ENCODE measurements around the gene SLC27A5.
A peak's percentile ranks its signal among the peaks of the same experiment; 100 is the strongest.

The SLC27A5 gene, protein sequence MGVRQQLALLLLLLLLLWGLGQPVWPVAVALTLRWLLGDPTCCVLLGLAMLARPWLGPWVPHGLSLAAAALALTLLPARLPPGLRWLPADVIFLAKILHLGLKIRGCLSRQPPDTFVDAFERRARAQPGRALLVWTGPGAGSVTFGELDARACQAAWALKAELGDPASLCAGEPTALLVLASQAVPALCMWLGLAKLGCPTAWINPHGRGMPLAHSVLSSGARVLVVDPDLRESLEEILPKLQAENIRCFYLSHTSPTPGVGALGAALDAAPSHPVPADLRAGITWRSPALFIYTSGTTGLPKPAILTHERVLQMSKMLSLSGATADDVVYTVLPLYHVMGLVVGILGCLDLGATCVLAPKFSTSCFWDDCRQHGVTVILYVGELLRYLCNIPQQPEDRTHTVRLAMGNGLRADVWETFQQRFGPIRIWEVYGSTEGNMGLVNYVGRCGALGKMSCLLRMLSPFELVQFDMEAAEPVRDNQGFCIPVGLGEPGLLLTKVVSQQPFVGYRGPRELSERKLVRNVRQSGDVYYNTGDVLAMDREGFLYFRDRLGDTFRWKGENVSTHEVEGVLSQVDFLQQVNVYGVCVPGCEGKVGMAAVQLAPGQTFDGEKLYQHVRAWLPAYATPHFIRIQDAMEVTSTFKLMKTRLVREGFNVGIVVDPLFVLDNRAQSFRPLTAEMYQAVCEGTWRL

DNA sequence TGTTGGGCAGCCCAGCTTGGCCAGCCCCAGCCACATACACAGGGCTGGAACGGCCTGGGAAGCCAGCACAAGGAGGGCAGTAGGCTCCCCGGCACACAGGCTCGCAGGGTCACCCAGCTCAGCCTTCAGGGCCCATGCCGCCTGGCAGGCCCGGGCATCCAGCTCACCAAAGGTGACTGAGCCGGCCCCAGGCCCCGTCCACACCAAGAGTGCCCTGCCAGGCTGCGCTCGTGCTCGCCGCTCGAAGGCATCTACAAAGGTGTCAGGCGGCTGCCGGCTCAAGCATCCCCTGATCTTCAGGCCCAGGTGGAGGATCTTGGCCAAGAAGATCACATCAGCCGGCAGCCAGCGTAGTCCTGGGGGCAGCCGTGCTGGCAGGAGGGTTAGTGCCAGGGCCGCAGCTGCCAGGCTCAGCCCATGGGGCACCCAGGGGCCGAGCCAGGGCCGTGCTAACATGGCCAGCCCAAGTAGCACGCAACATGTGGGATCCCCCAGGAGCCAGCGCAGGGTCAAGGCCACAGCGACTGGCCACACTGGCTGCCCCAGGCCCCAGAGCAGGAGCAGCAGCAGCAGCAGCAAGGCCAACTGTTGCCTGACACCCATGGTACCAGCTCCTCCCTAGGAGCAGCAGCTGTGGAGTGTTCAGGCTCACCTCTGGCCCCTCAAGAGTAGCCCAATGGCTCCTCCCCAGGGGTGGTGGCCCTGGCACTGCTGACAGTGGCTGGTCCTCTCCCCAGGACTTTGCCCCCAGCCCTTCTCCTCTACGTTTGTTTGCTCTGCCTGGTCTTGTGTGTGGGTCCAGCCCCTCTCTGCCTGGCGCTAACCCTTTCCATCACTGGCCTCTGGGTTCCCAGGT, at the start of gene SLC27A5:
SLC27A5 (minus strand) TSS at position 640 of the 856 bp plus-strand sequence; CDS start at position 603, 37 bp downstream.
- no peak for FAIRE-seq
- DNase-seq (ENCODE audit: low spot score) = no peak

DNA sequence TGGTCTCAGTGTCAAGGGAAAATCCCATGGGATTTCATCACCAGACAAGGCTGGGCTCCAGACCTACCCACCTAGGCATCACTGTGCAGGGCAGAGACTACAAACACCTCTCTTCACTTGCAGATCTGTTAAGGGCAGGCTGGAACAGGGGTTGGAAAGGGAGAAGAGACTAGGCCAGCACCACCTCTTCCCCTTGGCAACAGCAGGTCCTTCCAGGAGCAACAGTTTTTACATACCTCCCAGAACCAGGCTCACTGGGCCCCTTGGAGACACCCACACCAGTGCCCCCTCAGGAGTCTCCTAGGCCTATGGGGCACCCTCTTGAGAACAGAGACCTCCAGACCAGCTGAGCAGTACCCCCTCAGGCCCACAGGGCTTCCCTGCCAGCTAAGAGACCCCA, 49.1 kb upstream of the SLC27A5 start:
- no peak for DNase-seq (ENCODE audit: low spot score)
- no peak for FAIRE-seq

DNA sequence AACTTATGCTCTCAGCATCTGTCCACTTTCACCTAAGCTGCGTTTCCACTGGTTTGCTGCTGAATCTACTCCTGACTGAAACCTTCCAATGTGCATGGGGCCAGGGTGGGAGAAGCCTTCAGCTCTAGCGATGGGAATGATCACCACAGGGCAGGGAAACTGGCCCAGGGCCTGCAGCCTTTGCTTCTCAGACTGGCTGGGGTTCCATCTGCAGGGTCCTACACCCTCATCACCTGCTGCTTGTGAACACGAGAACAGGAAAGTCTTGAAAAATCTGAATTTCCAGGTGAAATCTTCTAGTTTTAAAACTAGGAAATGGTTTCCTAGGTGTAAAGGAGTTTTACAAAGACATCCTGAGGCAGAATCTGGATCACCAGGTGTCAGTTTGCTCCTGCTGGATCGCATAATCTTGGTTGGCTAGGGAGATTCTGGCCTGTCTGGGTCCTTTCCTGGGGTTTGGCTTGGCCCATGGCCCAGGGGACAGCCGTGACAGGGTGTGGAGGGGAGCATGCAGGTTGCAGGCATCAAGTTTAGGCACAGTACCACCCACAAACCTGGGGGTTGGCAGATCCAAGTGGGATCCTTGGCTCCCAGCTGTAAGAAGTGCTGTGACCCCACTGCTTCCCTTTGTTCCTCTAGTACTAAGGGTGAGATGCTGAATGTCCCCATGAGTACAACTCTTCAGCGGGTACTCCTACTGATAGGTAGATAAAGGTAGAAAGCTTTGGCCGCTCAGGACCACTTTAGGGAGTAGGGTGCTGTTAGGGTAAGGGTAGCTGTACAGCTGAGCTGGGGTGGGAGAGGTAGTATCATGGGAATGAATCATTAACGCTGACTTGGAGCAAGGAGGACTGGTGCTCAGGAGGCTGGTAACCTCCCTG, 48.5 kb upstream of the SLC27A5 start:
- DNase-seq (ENCODE audit: low spot score) (no peak), FAIRE-seq (no peak)

DNA sequence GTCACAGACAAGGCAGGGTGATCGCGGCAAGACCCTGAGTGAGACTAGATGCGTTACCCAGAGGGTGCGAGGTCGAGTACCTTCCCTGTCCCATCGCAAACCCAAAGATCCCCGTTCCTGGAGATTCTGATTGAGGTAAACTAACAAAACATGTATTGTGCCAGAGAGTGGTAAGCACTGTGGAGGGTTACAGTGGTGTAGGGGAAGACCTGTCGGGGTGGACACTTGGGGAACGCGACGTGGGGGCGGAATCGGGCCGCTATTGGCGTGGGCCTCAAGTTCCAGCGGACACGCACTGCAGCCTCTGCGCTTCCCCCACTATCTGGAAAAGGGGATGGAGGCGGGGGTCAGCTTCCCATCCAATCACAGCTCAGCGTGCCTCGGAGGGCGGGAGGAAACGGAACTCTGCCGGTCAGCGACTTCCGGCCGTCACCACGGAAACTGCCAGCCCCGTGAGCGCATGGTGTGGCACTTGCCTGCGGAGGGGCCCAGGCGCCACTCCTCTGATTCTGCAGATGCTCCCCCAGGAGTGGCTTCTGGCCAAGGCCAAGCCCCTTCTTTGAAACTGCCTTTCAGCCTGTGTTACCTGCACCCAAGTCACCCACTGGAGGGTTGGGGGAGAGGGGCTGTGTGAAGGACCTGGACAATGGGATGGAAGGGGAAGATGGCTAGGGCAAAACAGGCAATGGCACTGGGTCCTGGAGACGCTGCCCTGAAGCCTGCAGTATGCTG, 47.6 kb upstream of the SLC27A5 start:
- no peak for FAIRE-seq
- peak; percentile 87 for DNase-seq (ENCODE audit: low spot score)

DNA sequence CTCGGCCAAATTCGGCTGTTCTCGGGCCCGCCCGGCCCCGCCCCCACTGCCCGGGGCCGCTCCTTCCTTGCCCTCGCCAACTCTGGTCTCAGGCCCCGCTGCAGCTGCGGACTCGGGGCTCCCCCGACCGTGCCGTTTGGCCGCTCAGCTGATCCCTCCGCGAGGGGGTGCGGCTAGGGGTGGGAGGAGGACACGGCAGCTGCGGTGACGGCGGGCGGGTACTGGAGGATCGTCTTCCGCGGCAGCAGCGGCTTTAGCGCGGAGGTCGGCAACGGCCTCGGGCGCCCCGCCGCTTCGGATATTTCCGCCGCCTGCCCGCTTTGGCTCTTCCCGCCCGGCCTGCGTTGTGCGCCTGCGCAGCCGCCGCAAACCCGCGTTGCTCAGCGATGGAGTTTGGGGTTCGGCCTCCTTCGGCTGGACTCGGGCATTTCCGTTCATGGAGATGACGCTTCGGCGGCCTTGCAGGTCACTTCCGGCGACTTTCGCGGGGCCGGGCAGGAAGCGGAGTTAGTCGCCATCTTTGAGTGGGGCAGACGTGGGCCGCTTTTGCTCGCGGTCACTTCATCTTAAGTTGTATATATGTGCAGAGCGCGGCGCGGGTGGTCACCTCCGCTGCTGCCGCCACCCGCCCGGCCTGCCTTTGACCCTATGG, 47.0 kb upstream of the SLC27A5 start:
- DNase-seq (ENCODE audit: low spot score) = peak; percentile 89
- peak; percentile 52 for FAIRE-seq

DNA sequence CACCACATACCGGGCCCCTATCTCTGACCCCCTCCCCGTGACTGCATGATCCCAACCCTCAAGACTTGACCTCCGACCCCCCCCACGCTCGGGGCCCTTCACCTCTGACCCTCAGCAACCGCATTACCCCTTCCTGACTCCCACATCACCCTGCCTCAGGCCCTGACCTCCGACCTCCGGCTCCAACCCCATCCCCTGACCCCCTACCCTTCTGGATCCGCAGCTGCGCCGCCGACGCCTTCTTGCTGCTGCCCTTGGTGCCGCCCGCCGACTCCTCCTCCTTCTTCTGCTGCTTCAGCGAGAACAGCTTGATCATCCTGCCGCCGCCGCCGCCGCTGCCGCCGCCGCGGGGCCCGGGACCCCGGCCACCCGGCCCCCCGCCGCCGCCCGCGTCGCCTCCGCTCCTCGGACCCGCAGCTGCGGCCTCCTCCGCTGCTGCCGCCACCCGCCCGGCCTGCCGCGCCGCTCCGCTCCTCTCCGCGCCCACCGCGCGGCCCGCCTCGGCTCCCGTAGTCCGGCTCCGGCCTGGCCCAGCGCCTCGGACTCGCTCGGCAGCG, 46.4 kb upstream of the SLC27A5 start, which contains the start of gene UBE2M:
UBE2M (minus strand) TSS at position 546 of the 557 bp plus-strand sequence; CDS start at position 316, 230 bp downstream.
- DNase-seq (ENCODE audit: low spot score) (no peak), FAIRE-seq (no peak)

DNA sequence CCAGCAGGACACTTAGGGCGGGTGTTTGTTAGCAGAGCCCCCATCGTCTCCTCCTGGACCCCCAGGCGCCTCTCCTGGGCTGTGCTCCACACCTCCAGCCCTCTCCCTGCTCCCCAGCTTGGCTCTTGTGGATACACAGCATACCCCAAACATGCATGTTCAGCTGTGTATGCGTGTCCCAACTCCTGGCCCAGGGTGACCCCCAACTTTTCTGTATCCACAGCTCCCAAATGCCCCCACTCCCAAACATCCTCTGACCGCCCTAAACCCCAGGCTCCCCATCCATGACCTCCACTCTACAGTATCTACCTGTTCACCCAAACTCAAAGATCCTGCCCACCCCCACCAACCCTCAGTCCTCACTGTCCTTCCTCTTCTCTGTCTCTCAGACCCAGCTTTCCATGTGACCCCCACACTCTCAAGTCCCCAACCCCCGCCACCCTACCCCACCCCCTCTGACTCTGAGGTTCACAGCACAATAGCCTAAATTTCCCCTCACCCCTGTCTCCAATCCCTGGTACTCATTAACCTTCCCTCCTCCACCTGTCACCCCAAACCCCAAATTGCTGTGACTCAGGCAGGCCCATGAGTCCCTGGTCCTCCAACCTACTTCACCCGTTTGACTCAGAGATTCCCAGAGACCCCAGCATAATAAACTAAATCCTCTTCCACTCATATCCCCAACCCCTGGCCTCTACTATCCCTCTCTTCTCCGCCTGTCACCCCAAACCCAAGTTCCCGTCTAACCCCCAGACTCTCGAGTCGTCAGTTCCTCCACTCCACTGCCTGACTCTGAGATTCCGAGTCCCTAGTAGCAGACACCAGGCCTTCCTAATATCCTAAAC, 45.7 kb upstream of the SLC27A5 start:
- FAIRE-seq (no peak), DNase-seq (ENCODE audit: low spot score) (no peak)

DNA sequence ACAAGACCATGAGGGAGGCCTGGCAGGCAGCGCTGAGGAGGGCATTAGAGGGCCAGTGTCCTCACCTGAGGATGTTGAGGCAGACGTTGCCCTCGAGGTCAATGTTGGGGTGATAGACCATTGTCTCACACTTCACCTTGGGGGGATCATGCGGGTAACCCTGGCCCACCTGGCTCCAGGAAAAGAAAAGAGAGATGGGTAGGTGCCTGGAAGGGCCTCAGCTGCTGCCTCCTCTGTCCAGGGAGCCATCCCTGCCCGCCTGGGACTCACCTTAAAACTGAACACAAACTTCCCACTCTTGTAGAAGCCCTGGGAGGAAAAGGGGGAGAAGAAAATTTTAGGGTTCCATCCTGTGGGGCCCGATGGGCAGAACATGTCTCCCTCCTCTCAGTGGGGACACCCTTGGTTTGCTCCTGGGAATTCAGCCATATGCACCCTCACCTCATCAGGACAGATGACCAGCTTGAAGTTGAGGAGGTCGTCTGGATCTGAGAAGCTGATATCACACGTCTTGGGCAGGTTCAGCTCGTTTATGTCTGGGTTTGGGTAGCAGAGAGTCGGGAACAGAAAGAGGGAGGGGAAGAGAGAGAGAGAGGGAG, 44.9 kb upstream of the SLC27A5 start:
- FAIRE-seq (no peak), DNase-seq (ENCODE audit: low spot score) (no peak)

DNA sequence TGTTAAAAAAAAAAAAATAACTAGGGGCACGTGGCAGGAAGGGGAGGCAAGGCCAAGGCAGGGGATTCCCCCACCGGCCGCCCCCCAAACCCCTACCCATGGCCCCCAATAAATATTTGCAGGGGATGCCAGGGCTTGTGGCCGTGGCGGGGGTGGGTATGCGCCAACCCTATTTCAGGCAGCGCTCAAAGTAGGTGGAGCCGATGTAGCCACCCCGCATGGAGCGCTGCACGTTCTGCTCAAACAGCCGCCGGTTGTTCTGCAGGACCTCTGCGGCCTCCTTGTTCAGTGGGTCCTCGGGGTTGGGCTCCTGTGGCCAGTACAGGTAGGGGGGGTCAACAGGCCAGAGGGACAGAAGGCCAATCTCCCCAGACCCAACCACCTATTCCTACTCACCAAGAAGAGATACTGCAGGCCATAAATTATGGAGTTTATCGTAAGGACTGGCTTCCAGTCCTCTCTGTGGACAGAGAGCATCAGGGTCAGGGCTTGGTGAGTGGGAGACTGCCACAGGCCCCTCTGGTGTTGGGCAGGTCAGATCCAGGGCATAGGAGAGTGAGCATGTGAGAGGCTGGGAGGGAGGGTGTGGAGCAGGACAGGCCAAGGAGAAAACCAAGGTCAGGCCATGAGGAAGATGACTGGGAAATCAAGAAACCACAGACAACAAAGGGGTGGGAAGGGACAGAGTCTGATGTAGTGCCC, 44.3 kb upstream of the SLC27A5 start:
- FAIRE-seq = no peak
- no peak for DNase-seq (ENCODE audit: low spot score)

DNA sequence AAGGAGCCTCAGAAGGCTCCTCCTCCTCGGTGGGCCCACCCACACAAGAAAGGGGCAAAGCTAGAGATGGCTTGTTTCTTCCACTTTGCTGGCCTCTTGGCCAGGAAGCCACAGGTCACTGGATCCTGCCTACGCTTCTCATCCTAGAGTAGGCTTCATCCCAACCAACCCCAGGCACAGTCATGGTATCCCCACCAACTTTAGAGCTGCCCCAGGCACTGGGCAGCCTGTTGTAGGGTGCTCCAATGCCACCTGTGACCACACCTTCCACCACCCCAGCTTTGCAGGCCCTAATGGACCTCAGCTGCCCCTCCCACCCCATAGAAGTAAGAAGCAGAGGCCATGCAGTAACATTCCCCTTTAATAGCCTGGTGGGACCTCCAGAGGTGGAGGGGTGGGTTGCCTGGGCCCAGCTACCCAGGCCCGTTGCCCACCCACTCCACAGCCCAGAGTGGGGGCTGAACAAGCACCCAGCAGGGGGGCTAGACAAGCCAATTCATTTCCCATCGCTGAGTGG, 43.6 kb upstream of the SLC27A5 start:
- DNase-seq (ENCODE audit: low spot score) (no peak), FAIRE-seq (no peak)

DNA sequence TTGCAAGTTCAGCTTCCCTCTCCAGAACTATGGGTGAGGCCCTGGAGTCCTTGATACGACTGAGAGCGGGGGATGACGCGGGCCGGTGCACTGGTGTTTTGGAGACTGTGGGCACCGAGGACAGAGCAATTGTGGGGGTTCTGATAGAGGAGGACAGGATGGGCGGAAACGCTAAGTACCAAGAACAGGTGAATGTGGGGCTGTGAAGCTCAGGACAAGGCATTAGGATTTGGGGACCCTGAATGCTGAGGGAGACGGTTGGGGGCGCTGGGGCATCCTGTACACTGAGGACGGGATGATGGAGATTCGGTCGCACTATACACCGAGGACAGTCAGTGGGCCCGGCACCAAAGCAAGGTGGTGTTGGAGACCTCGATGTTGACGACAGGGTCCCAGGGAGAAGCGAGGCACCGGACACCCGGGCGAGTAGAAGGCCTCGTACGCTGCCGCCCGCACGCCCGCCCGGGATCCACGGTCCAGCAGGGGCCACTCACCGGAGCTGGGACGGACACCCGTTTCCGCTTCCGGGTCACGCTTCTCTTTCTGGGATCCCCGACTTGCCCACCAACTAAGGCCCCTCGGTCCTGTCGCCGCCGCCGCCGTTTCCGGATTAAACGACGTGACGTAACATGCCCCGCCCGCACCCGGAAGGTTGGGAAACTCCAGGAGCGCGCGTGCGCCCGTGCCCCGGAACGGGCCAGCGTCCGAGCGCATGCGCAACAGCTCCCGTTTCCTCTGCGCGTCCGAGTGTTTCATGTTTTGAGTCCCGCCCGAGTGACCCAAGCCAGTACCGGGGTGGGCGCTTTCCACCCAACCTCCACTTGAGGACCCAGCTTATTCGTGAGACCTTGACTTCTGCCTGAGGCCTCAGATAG, 42.9 kb upstream of the SLC27A5 start, which contains the start of gene CHMP2A:
CHMP2A (minus strand) TSS at position 612 of the 875 bp plus-strand sequence. CDS start 893 bp downstream, outside the sequence.
- DNase-seq (ENCODE audit: low spot score) (peak; percentile 65), FAIRE-seq (no peak)

DNA sequence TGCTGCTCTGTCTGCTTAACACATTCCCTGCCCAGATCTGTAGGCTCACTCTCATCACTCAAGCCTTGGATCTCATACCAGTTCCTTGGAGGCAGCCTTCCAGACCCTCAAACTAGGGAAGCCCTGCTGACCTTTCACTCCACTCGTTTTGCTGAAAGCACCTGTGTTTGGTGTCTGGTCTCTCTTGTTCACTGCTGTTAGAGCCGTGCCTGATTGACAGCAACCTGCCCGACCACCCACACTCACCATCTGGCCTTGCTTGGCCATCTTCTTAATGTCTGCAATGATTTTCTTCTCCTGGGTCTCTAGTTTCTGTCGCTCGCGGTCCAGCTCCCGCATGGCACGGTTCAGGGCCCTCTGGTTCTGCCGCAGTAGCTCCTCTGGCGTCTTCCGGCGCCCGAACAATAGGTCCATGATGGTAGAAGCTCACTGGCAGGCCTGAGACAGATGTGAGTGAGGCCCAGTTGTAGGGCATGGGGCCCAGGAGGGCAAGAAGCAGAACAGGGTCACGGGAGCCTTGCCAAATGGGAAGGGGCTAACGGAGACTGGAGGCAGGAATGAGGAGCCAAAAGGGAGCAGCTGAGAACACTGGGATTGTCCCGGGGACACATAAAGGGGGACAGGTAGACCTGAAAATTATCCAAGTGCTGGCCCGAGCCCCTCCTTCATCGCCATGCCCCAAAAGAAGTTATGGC, 42.2 kb upstream of the SLC27A5 start:
- no peak for DNase-seq (ENCODE audit: low spot score)
- FAIRE-seq = no peak

DNA sequence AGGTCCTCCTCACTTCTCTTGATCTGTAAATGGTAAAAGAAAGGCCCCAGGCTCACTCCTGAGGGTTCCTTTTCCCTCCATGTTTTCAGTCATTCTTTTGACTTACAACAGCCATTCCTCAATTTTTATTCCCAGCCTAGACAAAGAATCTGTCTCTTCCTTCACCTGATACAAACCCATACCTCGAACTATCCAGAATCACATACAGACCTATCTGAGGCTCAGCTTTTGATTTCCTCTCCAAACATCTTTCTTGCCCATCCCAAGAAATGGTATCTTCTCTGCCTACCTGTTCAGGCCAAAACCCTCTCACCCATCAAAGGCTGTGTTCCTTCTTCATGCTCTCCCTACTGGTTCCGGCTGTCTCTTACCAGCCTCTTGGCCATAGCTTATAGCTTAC, 40.9 kb upstream of the SLC27A5 start:
- FAIRE-seq (no peak), DNase-seq (ENCODE audit: low spot score) (no peak)

DNA sequence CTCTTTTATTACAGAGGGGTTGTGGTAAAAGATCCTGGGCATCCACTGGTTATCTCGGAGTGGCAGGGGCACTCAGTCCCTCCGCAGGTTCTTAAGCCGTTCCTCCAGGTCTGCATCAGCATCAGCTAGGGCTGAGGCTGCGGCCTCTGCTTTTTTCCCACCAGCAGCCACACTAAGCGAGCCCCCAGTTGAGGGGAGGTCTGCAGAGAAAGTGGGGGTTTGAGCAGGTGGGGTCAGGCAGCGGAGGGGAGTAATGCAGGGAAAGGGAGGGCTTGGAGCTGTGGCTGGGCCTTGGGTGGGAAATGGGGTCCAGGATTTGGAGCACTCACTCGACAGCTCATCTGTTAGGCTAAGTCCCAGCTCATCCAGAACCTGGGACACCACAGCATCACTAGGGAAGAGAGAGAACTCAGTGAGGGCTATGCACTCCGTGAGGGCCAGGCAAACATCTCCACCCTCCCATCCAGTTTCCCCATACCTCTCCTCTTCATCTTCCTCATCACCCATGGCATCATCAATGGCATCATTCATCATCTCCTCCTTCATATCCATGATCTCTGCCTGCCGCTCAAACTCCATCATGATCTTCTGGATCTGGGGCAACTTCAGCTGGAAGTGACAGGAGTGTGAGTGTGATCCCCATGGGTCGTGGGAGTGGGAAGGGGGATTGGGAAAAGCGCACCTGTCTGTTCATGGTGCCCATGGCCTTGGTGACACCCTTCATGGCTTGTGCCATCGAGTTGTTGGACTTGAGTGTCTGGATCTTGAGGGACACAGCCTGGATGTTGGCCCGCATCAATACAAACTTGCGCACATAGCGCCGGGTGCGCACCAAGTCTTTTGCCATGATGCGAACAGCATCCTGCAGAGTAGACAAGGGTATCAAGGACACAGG, 40.0 kb upstream of the SLC27A5 start:
- DNase-seq (ENCODE audit: low spot score) (no peak), FAIRE-seq (no peak)
